GM19324 (cell line): Measurements from ENCODE around the gene RBM17.
A peak's percentile ranks its signal among the peaks of the same experiment; 100 is the strongest.
"Not testable (repeated sequence)": the region's sequence is repeated elsewhere in the genome, so short reads cannot be mapped to it uniquely, and the experiment has no call there.

Experiments
- ATAC-seq: cut with Tn5 transposase; IDR thresholded peaks from one replicate; pipeline ENCODE4 v1.9.1; 2021; ENCODE audit warnings: mild to moderate bottlenecking, moderate library complexity; ENCODE audit not compliant: unreplicated experiment, low FRiP score

RBM17 gene

DNA sequence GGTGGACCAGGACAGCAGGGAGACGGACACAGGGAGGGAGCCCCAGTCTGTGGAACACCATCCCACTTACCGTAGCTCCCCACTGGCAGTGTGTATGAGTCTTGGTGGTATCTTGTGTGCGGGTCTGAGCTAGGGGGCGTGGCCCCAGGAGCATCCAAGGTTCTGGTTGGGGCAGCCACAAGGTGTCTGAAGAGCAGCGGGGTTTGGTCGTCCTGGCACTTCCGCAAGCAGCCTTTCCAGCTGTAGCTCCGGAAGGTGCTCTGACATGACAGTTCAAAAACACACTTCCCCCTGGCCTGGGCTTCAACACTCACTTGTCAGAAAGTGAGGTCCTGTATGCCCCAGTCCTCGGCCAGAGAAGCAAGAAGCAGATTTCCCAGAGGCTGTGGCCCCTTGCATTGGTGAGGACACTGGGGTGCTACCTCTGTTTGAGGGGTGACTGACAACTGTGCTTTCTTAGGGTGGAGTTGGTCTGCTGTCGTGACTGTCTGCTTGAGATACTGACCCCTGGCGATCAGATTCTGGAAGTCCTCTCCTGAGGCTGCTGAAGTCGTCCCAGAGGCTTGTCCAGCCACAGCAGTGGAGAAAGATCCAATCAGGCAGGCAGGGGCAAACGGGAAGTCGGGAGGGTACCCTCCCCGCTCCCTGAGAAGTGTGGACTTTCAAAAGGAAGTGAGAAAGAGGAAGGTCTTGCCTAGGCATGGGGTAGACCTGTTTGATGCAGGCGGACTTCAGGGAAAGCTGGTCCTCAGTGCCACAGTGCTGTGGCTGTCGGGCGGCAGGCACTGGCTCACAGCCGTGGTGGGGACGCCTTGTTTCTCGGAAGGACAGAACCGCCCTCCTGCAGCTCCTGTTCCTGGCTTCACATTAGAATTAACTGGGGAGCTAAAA, 62.5 kb downstream of the RBM17 start:
- ATAC-seq = peak; percentile 80

DNA sequence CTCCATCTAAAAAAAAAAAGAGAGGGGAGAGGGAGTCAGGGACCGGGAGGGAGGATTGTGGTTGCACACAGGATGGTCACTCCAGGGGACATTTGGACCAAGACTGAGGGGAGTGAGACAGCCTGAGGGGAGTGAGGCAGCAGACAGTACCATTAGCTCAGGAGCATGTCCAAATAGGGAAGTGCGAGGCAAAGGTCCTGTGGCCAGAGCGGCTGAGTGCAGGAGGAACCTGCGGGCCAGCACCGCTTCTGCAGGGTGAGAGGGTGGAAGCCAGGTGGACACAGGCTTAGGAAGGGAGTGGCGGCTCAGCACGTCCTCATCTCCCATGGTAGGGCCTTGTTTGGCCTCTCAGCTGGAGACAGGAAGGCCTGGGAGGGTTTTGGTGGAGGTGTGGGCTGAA, 65.0 kb downstream of the RBM17 start:
- ATAC-seq = no peak

GRCh38 chr10:6154566-6154965, 65.7 kb downstream of the RBM17 start:
- ATAC-seq = no peak

- no peak for ATAC-seq
Measured at GRCh38 chr10:6158276-6158675, 69.4 kb downstream of the RBM17 start.

DNA sequence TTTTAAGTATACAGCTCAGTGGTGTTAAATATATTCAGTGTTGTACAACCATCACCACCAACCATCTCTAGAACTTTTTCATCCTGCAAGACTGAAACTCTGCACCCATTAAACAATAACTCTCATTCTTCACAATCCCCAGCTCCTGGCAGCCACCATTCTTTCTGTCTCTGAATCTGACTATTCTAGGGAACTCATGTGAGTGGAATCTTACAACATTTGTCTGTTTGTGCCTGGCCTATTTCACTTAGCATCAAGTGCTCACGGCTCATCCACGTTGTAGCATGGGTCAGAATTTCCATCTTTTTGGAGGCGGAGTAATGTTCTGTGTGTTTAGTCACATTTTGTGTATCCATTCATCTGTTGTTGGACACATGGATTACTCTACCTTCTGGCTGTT, 73.1 kb downstream of the RBM17 start:
- no peak for ATAC-seq

- ATAC-seq = no peak
Measured at GRCh38 chr10:6162589-6163356, 73.9 kb downstream of the RBM17 start.

DNA sequence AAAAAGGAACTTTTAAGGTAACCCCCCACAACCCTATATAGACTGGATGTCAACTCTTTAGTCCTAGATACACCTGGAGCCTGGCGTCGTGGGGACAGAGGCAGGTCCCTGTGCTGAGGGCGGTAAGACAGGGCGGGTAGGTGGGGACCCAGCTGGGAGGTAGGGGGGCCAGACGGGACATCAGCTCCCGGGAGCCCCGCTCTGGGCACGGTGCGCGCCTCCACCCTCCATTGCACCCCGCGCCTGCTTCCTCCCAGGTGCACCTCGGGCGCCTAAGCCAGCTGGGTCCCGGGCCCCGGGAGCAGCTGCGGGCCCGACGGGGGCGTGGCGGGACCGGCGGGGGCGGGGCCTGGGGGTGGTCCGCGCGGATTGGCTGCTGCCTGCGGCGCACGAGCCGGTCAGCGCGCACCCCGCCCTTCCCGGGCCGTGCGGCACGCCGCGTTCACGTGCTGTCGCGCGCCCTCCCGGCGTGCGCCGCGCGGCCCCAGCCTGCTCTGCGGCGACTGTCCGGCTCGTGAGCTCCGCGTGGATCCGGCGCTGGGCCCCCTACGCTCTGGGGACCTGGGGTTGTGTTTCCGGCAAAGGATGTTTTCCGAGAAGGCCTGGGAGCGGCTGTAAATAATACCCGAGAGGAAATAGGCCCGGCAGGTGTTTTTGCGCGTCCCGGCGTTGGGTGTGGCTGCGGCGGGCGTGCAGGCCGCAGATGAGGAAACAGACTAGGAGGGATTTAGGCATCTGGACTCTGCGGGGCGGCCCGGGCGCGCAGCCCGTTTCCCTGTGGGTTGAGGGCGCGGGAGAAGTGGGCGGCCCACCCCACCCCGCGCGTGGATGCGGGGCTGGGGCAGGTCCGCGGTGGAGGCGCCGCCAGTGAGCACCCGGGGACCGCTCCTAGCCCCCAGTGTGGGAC, 74.8 kb downstream of the RBM17 start:
- ATAC-seq = peak; percentile 99

GRCh38 chr10:6164271-6165095, 75.6 kb downstream of the RBM17 start:
- ATAC-seq = no peak

- no peak for ATAC-seq
Measured at GRCh38 chr10:6165221-6165725, 76.4 kb downstream of the RBM17 start.

DNA sequence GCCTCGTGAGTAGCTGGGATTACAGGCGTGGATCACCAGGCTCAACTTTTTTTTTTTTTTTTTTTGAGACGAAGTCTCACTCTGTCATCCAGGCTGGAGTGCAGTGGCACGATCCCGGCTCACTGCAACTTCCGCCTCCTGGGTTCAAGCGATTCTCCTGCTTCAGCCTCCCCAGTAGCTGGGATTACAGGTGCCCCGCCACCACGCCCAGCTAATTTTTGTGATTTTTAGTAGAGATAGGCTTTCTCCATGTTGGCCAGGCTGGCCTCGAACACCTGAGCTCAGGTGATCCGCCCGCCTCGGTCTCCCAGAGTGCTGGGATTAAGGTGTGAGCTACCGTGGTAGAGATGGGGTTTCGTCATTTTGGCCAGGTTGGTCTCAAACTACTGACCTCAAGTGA, 77.1 kb downstream of the RBM17 start:
- ATAC-seq = not testable (repeated sequence)
